DMS153 (cell line): ENCODE measurements around the gene RNU6-9.
"Not testable (repeated sequence)": the region's sequence is repeated elsewhere in the genome, so short reads cannot be mapped to it uniquely, and the experiment has no call there.

Source experiments
- DNase-seq: peaks from one replicate; lab custom pipeline; 2025; lab: John Stamatoyannopoulos, UW

Gene RNU6-9

GRCh38 chr19:892894-893689 is at the start of gene RNU6-9, which contains the start of gene MED16:
TSS of gene RNU6-9 (plus strand) at chr19:893484.
TSS of gene MED16 (minus strand) at chr19:893187. CDS start at chr19:891131, 2,056 bp downstream.
- DNase-seq: peak; percentile 73

GRCh38 chr19:843836-844545 is 49.3 kb upstream of the RNU6-9 start:
- DNase-seq: no peak

- DNase-seq: no peak
These were observed 48.7 kb upstream of the RNU6-9 start for GRCh38 chr19:844546-844971.

GRCh38 chr19:845707-846521 is 47.4 kb upstream of the RNU6-9 start:
- DNase-seq: no peak

- DNase-seq: no peak
These were observed 44.8 kb upstream of the RNU6-9 start for GRCh38 chr19:848386-848921.

GRCh38 chr19:849195-849594 is 44.1 kb upstream of the RNU6-9 start:
- DNase-seq: not testable (repeated sequence)

- no peak for DNase-seq
These were observed 42.9 kb upstream of the RNU6-9 start for GRCh38 chr19:850221-850978.

GRCh38 chr19:850979-851335 is 42.3 kb upstream of the RNU6-9 start:
- no peak for DNase-seq

GRCh38 chr19:852136-853013 is 40.9 kb upstream of the RNU6-9 start, which contains the start of gene ELANE:
TSS of gene ELANE (plus strand) at chr19:852303. CDS start at chr19:852329, 26 bp downstream.
- DNase-seq: no peak

GRCh38 chr19:853014-853585 is 40.2 kb upstream of the RNU6-9 start:
- DNase-seq: no peak

- not testable (repeated sequence) for DNase-seq
These were observed 39.6 kb upstream of the RNU6-9 start for GRCh38 chr19:853614-854220.

- DNase-seq: no peak
These were observed 38.7 kb upstream of the RNU6-9 start for GRCh38 chr19:854549-854948.

- DNase-seq: no peak
These were observed 38.1 kb upstream of the RNU6-9 start for GRCh38 chr19:855142-855541.

GRCh38 chr19:855566-856120 is 37.6 kb upstream of the RNU6-9 start:
- DNase-seq: no peak

GRCh38 chr19:858284-858683 is 35.0 kb upstream of the RNU6-9 start:
- no peak for DNase-seq

- no peak for DNase-seq
These were observed 34.1 kb upstream of the RNU6-9 start, which contains the start of gene CFD for GRCh38 chr19:858868-859843. TSS of gene CFD (plus strand) at chr19:859664. CDS start at chr19:859690, 26 bp downstream.

- DNase-seq: no peak
These were observed 32.0 kb upstream of the RNU6-9 start for GRCh38 chr19:861141-861755.
